HG03025 (cell line): Measurements from ENCODE around the gene GAREM1.

Source experiments
- ATAC-seq: cut with Tn5 transposase; IDR thresholded peaks from one replicate; pipeline ENCODE4 v1.9.1; 2021; ENCODE audit warnings: mild to moderate bottlenecking, moderate library complexity; ENCODE audit not compliant: unreplicated experiment, low FRiP score

GAREM1 gene

GRCh38 chr18:32427084-32427900 lies 43.4 kb downstream of the GAREM1 start:
- ATAC-seq, result no peak

DNA sequence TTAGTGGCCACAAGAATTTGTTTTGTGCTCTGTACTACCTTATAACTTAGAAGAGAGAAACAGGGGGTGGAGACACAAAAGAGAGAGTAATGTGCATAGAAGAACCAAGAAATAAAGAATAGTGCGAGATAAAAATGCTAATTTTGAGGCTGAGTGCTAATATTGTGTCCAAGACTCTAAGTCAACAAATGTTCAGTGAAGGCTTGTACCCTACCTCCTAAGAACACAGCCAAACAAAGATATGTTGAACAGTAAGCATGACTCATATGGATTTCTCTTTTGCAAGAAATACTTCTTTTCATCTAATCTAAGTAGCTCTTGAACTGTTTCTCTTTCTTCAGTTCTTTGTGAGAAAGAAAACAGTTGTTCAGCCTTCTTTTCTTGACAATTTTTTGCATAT lies 45.2 kb downstream of the GAREM1 start:
- no peak for ATAC-seq

GRCh38 chr18:32424696-32425095 lies 46.0 kb downstream of the GAREM1 start:
- no peak for ATAC-seq

- ATAC-seq, result no peak
Measured at GRCh38 chr18:32422978-32423740, 47.5 kb downstream of the GAREM1 start.

DNA sequence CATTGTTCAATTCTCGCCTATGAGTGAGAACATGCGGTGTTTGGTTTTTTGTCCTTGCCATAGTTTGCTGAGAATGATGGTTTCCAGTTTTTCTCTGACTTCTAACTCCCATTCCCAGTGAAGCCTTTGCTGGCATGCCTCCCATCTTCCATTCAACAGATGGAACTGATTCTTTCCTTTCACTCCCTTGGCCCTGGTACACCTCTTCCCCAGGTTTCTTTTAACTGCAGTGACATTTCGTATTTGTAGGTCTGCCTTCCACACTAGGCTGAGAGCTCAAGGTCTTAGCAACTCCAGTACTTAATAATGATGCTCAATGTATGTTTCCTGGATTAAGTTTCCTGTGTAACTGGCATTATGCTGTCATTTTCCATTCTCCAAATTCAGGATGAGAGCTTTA lies 48.5 kb downstream of the GAREM1 start:
- ATAC-seq, result no peak

- no peak for ATAC-seq
Measured at GRCh38 chr18:32420084-32420750, 50.5 kb downstream of the GAREM1 start.

- no peak for ATAC-seq
Measured at GRCh38 chr18:32418148-32418547, 52.5 kb downstream of the GAREM1 start.

DNA sequence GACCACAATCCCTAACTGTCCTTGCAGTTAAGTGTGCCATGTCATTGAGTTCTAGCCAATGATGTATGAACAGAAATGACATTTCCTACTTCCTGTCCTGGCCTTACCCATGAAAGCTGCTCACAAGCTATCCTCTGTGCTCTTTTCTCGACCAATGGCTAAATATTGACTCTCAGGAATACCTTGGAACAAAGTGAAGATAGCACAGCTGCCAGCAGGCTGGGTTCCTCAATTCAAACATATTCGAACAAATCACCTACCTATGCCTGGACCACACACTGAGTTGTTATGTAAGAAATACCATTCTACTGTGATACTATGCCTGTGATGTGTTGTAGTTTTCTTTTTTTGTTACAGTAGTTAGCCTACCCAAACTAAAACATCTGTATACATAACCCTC lies 65.1 kb downstream of the GAREM1 start:
- no peak for ATAC-seq

DNA sequence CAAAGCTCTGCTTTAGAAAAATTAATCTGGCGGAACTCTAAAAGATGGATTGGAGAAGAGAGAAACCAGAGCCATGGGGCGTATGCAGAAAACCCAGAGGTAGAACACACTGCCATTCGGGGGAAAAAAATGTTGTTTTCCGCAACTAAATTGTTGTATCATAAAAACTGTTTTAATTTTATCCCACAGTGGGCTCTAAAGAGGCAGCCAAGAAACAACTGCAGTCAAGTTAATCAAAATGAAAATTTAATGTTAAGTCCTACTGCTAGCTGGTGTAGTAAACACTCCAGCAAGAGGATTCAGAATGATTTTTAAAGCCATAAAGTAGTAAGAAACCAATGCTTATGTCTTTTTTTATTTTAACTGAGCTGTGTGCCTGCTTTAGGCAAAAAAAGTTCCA lies 69.1 kb downstream of the GAREM1 start:
- ATAC-seq, result no peak

DNA sequence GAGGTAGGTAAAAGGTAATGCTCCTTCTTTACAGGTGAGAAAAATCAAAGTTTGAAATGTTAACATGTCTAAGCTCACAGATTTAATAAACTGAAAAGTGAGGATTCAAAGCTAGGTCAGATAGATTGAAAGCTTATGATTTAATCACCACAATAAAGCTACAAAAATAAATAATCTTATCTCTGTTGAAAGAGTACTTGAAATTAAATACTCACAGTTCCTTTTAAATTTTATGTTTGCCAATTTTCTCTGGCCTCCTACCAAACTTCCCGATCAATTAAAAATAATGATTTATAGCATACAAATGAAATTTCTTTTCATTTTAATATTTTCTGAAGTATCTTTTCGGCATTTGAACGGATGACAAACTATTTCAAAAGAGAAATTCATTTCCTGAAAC lies 77.3 kb downstream of the GAREM1 start:
- ATAC-seq, result no peak

DNA sequence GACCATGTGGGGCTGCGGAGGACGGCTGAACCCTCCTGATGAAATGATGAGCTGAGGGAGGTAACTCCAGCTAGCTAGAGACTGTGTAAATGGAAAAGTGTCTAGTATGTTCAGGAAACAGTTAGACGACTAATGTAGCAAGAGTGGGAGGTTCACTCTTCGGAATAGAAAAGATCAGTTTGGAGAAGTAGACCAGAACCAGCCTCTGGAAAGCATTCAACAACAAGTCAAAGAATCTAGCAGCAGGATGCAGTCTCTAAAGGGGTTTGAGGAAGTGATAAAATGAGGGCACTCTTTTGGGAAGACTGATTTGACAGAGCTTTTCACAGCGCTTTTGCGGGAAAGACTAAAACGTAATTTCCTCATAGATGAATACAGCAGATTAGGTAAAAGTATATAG lies 79.6 kb downstream of the GAREM1 start:
- ATAC-seq, result no peak

DNA sequence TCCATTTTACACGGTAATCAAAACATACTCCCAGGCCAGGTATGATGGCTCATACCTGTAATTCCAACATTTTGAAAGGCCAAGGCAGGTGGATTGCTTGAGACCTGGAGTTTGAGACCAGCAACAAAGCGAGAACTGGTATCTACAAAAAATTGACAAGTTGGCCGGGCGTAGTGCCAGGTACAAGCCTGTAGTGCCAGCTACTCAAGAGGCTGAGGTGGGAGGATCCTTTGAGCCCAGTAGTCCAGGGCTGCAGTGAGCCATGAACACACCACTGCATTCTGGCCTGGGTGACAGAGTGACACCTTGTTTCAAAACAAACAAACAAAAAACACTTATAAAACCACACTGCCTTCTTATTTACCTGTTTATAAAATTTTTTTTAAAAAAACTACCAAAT lies 80.8 kb downstream of the GAREM1 start:
- no peak for ATAC-seq

DNA sequence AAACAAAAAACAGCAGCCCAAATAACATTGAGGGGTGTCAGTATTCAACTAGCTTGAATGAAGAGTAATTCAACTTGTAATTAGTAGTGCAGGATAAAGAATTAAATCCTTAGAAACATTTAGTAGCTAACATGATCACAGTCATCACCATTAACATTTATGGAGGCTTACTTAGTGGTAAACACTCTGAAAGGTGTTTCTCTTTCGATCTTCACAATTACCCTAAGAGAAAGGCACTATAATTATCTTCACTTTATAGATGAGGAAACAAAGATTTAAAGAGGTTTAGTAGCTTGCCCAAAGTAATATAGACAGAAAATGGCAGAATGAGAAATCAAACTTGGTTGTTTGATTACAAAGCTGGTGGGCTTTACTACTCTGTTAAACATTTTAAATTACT lies 81.5 kb downstream of the GAREM1 start:
- no peak for ATAC-seq

- no peak for ATAC-seq
Measured at GRCh38 chr18:32386471-32386870, 84.2 kb downstream of the GAREM1 start.

DNA sequence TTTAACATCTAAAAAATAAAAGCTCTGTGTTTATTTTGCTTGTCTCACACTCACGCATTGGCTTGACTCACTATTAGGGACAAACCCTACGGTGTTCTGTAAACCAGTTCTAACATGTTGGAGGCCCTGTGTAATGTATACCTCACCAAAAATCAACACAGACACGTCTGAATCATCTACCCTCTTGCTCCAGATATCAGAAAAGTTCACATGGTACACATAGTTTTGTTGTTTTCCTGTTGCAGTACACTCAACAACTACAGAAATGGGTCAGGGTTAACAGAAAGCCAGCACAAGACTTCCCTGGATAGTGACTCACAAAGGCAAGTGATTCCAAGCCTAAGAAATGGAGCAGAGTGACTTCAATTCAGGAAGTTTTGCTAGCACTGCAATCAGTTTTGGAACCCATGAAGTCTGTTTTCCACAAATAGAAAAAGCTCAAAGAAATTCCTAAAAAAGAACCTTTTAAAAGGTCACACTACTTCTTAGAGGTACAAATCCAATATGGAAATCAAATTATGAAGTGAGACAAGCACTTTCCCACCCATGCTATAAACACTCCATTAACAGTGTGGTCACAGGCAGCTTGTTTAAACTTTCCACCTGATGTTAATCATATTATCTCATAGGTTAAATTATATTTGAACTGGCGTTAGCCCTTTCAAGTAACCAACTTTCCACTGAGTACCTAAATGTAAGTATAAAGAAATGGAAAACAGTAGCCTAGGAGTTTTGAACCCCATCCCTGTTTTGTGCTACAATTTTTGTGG lies 87.4 kb downstream of the GAREM1 start:
- ATAC-seq, result no peak

DNA sequence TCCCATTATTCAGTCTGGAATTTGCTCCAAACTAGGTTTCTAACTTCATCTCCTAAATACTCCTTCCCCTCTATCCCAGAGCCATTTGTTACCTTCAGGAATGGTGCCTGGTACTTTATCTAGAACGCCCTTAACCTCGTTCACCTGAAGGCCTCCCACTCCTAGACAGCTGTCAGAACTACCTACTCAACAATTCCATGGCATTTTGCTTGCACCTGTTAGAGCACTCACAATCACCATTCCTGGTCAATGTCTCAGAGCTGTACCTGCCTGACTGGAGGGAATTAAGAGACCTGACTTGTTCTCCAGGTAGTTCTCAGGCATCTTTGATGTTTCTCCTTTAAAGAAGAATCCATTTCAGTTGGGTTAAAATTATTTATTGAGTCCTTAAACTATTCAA lies 88.9 kb downstream of the GAREM1 start:
- no peak for ATAC-seq

DNA sequence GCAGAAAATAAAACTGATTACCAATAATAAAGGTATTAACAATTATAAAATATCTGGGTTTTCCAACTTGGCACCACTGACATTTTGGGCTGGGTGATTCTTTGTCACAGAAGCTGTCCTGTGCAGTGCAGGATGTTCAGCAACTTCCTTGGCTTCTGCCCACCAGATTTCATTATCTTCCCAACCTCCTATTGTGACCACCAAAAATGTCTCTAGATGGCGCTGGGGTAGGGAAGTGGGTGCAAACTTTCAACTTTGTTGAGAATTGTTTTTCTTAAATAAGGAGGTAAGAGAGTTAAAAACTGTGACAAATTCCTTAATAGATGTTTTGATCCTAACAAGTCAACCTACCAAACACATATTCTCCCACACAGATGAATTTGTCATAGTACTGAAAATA lies 90.1 kb downstream of the GAREM1 start:
- no peak for ATAC-seq

DNA sequence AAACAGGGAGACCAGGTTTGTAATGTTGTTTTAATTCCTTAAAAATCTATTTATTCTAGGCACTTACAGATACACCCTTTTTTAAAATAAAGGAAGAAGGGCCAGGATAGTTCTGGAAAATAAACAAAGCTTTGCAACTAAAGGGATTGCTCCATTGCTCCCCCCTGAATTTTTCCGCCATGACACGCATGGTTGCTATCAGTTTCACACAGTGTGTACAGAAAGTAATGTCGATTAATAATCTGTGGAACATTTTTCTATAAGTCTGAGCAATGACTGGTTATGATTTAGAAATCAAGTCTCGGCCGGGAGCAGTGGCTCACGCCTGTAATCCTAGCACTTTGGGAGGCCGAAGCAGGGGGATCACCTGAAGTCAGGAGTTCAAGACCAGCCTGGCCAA lies 90.8 kb downstream of the GAREM1 start:
- no peak for ATAC-seq

DNA sequence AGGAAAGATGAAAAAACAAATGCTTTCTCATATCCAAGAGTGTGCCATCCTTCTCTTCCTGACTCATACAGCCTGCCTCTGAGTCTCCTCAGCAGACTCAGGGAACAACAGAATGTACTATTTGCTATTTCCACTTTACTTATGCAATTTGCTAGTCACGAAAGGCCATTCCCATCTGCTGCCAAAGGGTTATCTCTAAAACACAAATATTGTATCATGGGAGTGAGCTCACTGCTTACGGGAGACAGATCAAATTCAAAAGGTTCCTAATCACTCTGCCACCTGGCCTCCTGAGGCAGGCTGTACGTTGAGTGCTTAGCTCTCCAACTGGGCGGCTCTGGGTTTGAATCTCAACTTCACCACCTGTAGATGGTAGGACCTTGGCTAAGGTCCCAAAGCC lies 92.0 kb downstream of the GAREM1 start:
- ATAC-seq, result no peak

GRCh38 chr18:32373995-32374394 lies 96.7 kb downstream of the GAREM1 start:
- no peak for ATAC-seq

DNA sequence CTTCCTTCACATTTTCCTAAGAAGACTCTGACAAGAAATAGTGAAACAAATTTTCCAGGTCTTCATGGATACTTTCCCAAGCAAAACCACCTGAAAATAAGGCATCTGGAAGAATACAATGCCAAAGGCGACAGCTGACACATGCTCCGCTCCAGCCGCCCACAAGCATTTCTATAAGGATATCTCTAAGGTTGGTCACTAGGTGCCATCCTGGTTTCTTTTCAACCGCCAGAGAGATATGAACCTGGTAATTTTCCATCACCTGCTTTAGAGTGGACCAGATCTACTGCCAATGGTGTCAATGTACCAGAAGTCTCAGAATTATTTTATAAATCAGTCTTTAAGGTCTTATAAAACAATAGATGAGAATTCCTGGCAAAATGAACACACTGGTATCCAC lies 97.2 kb downstream of the GAREM1 start:
- no peak for ATAC-seq
